GM19468 (cell line): ENCODE results near the gene JAK2.
"Not testable (repeated sequence)": the region's sequence is repeated elsewhere in the genome, so short reads cannot be mapped to it uniquely, and the experiment has no call there.

Source experiments
- ATAC-seq: cut with Tn5 transposase; IDR thresholded peaks from one replicate; pipeline ENCODE4 v1.9.1; 2021; ENCODE audit warnings: mild to moderate bottlenecking, moderate library complexity, moderate number of reproducible peaks; ENCODE audit not compliant: unreplicated experiment; ENCODE audit errors: extremely low read depth

Gene JAK2

DNA sequence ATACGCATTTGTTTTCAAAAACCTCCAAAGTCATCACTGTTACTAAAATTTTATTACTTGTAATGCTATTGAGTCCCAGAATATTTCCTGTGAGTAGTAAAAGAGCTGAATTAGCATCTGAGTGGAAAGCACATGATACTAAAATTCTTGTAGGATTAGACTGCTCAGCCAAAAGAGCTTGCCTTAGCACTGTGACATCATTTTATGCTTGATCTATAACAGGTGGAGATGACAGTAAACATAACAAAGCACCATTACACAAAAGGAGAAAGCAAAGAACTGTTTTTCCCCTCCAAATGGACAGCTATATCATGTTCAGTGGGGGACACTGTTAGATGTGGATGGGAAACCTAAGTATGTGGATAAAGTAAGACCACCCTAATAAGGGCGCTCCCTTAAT, 5.8 kb upstream of the JAK2 start:
- ATAC-seq = no peak

DNA sequence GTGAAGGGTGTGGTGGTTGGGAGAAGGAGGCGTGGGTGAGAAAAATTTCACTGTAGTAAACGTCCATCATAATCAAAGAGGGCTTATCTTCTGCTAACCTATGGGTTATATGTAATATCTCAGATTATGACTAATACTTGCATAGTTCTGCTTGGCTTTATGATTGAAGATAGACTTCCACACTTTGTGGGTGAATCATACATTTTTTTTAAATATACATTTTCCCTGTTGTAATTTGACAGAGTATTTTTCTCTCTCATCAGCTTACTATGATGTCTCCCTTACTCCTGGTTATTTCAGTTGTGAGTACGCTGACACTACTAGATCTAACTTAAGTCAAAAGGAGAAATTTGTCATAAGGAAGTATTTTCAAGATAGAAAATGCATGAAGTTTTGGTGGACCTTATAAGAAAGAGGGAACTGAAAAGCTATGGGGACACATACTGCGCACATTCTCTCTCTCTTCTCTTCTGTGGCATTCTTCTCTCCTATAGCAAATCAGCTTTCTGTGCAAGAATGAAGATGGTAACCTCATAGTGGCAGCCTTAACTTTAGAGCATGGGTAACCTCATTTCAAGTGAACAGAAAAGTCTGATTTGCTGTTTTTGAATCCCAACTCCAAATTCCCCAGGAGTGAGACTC, 4.9 kb upstream of the JAK2 start:
- no peak for ATAC-seq

- ATAC-seq = no peak
These were observed 2.2 kb upstream of the JAK2 start for GRCh38 chr9:4982721-4983482.

- no peak for ATAC-seq
These were observed 1.4 kb upstream of the JAK2 start for GRCh38 chr9:4983601-4984165.

DNA sequence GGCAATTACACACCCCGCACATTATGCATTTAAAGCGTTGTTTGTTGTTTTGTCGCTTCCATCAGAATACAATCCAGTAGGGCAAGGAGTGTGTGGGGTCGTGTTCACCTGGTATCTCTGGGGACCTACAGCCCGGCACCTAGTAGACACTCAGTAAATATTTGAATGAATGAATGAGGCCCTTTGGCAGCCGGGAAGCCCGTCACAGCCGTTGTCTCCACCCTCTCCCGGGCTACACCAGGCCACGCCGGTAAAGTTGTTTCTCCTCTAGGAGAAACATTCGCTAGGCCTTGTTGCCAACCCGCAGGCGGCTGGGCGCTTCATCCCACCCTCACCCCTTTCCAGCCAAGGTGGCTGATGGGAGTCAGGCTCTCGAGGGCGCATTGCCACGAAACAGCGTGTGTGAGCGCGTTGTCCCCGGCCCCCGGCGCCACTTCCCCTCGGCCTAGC, 876 bp upstream of the JAK2 start:
- ATAC-seq = no peak

DNA sequence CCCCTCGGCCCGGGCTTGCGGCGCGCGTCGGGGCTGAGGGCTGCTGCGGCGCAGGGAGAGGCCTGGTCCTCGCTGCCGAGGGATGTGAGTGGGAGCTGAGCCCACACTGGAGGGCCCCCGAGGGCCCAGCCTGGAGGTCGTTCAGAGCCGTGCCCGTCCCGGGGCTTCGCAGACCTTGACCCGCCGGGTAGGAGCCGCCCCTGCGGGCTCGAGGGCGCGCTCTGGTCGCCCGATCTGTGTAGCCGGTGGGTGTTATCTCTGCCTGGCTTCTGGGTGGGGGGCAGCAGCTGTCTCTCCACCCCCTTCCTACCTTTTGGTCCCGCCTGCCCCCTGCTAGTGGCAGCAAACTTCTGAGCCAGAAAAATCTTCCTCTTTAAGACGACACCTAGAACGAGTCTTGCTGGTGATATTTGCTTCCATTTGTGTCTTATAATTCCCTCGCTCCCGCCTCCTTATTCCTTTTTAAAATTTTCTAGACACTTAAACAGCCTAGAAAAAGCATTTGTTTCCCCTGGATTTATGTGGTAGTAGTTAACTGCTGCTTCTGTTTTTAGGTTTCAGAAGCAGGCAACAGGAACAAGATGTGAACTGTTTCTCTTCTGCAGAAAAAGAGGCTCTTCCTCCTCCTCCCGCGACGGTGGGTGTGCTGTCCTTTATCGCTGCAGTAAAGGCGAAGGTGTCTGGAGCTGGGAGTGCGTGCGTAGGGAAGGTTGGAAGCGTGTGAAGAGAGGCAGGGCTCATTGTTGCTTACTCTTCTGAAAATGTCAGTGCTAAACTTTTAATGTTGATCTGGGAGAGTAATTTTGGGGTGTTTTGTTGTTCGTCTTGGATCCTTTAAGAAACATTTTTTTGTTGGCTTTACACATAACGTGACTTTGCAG, 554 bp downstream of the JAK2 start:
- no peak for ATAC-seq

GRCh38 chr9:4986296-4986695, 1.2 kb downstream of the JAK2 start:
- ATAC-seq = no peak

- ATAC-seq = no peak
These were observed 1.7 kb downstream of the JAK2 start for GRCh38 chr9:4986783-4987182.

- ATAC-seq = no peak
These were observed 2.9 kb downstream of the JAK2 start for GRCh38 chr9:4987961-4988421.

DNA sequence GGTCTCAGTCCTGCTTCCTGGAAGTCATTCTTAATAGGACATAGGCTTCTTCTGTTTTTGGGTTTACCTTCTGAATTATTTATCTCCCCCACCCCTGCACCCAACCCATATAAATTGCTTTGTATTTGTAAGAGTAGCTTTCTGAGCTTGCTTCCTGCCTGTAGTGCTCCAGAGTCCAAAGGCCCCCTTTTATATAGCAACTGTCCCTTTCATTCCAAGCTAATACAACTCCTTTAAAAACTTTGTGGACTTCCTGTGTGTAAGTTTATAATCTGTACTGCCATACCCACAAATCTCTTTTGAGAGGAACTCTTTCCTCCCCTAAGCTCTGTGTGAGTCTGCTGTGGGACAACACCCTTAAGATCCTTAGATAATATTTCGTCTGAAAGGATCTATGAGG, 7.8 kb downstream of the JAK2 start:
- no peak for ATAC-seq

DNA sequence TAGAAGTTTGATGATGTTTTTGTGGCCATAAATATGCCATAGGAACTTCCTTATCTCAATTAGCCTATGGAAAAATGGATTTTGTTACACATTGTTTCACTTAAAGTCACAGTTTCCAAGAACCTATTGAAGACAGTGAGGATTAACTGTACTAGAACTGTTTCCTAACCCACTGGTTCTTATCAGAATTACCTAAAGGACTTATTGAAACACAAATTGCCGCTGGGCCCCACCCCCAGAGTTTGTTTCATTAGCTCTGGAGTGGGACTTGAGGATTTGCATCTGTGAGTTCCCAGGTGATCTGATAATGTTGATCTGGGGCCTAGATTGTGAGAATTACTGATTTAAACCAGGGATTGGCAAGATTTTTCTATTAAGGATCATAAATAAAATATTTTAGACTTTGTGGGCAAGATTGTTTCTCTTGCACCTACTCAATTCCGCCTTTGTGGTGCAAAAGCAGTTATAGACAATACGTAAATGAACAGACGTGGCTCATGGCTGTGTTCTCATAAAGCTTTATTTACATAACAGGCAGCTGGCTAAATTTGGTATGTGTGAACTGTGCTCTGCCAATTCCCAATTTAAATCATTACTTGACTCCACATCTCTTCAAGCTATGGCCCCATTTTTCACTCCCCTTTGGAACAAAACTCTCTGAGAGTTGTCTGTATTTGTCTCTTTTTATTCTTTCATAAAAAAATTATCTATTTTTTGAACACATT, 9.3 kb downstream of the JAK2 start:
- no peak for ATAC-seq

GRCh38 chr9:4997196-4997595, 12.1 kb downstream of the JAK2 start:
- ATAC-seq = no peak

DNA sequence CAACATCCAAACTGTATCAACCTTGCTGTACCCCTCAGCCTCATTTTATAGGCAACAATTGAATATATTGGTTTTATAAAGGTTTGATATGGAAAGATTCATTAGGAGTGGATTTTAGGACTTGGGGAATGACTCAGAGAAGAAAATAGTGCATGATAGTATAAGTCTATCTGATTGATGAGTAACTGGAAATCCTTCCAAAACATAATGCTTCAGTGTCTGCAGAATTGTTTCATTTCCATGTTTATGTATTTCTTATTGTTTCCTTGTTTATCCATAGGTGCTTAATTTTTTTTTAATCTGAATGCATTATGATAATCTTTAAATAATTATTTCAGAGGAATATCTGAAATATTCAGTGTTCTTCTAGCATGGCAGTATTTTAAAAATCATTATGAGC, 12.6 kb downstream of the JAK2 start:
- ATAC-seq = no peak

GRCh38 chr9:5002811-5003210, 17.7 kb downstream of the JAK2 start:
- no peak for ATAC-seq

GRCh38 chr9:5004481-5004880, 19.4 kb downstream of the JAK2 start:
- no peak for ATAC-seq

DNA sequence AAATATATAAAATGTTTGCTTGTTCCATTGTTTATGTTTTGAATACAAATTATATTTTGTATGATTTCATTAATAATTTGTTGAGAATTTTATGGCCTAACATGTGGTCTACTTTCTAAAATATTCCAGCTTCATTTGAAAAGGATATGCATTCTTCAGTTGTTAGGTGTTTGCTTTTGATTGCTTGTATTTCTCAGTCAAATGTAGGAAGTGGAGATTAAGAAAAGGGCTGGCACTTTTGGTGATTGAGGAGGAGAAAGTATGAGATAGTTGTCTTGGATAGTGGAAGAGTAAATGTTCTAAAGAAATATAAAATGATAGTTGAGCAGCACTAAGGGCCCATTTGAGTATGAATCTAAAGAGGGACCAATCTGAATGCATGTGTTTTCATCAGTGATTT, 23.1 kb downstream of the JAK2 start:
- ATAC-seq = no peak

DNA sequence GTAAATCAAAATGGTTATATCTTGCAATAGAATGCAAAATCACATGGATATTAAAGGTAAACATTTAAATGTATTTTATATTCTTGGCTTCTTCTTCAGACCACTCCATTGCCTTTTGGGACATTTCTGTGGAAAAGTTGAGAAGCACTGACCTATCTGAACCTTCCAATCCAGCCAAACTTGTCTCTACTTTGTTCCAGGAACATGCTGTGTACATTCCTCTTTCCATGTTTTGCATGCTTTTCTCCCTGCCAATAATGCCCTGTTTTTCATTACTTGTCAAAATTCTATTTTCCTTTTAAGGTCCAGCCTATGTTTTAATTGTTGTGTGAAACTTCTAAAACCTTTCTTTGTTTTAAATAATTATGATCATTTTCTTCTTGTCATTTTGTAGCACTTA, 28.3 kb downstream of the JAK2 start:
- ATAC-seq = no peak

GRCh38 chr9:5015934-5016333, 30.9 kb downstream of the JAK2 start:
- ATAC-seq = no peak

DNA sequence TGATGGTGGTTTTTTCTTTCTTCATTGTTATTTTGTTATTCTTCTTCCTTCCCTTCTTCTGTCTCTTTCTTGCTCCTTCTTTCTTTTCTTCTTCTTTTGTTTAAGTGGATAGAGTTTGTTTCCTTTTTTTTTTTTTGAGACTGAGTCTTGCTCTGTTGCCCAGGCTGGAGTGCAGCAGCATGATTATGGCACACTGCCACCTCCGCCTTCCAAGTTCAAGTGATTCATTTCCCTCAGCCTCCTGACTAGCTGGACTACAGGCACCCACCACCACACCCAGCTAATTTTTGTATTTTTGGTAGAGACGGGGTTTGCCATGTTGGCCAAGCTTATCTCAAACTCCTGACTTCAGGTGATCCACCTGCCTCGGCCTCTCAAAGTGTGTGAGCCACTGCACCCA, 40.3 kb downstream of the JAK2 start:
- no peak for ATAC-seq

- ATAC-seq = not testable (repeated sequence)
These were observed 46.9 kb downstream of the JAK2 start for GRCh38 chr9:5031941-5032340.
